Gastroesophageal sphincter (tissue), 3 donors: ENCODE results near the gene RNU5B-1.

Experiments used
- POLR2A ChIP-seq, 2 donors: fragments of 450-650 bp; IDR thresholded peaks; one replicate each; pipeline ENCODE4 v1.6.1; 2017; ENCODE audit warnings: antibody characterized with exemption in 2 of 2, mild to moderate bottlenecking in 2 of 2, moderate library complexity in 1 of 2
- TF ChIP-seq, protein P1 (sequence below), 4 experiments: fragments of 200-600 bp in 2 of 4; fragments of 450-650 bp in 2 of 4; sonication (generic) in 1 of 4; IDR thresholded peaks; one replicate each; pipeline ENCODE4 v1.5.1; 2017 to 2019; ENCODE audit warnings: antibody characterized with exemption in 4 of 4, mild to moderate bottlenecking in 2 of 4, moderate library complexity in 2 of 4

DNA sequence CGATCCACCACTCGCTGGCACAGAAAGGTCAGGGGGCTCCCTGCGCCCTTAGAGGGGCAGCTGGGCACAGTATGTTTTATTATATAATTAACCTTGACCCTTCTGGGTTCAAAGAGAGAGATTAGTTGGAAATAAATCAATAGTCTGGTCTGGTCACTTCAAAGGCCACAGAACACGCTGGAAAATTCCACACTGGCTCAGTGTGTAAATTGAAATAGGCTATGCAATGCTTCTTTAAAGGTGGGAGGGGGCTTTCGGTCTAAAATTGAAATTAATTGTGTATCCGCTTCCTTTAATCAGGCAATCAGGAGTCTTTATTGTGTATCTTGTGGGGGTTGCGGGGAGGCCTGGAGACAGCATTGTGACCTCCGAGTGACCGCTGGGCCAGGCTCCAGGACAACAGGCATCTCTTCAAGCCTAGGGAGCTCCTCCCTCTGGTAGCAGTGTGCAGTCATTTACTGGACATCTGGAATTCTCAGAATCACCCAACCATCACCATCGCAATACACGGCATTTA is 8.0 kb downstream of the RNU5B-1 start:
- TF ChIP-seq, protein P1, sequence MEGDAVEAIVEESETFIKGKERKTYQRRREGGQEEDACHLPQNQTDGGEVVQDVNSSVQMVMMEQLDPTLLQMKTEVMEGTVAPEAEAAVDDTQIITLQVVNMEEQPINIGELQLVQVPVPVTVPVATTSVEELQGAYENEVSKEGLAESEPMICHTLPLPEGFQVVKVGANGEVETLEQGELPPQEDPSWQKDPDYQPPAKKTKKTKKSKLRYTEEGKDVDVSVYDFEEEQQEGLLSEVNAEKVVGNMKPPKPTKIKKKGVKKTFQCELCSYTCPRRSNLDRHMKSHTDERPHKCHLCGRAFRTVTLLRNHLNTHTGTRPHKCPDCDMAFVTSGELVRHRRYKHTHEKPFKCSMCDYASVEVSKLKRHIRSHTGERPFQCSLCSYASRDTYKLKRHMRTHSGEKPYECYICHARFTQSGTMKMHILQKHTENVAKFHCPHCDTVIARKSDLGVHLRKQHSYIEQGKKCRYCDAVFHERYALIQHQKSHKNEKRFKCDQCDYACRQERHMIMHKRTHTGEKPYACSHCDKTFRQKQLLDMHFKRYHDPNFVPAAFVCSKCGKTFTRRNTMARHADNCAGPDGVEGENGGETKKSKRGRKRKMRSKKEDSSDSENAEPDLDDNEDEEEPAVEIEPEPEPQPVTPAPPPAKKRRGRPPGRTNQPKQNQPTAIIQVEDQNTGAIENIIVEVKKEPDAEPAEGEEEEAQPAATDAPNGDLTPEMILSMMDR (IDR thresholded peaks at IDR 0.05): no peak
- no peak for TF ChIP-seq POLR2A (IDR thresholded peaks at IDR 0.05)
